ENCODE measurements around the gene GP1BA.

GP1BA gene

DNA sequence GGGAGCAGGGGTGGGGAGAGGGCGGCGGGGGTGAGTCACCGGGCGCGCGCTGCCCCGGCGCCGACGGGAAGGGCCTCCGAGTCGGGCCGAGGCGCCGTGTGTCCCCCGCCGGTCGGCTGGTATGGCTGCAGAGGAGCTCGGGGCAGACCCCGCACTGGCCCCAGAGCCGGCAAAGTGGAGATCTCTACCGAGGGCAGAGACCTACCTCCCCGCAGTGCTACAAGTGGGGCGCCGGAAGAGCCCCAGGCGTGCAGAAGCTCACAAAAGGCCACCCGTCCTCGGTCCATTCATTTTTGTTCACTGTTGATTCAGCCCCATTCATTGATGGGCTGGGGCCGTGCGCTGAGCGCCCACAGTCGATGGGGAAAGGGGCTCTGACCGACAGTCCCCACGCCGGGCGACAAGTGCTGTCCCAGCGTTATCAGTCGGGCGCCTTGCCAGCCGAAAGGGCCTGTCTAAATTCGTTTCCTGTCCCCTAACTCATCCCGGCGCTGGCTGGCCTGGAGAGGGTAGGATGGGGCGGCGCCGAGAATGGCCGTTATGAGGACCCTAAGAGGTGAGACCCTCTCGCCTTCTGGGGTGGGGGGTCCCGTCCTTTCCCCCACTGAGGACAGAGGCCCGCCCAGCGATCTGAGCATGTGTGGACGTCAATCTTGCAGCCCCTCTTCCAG is 18.1 kb downstream of the GP1BA start:
- Histone ChIP-seq H3K36me3 (ENCODE audit: insufficient read depth, low read length) (peaks cover 29% of the 10 kb centered on the region), H3K27me3 (ENCODE audit: insufficient read depth, low read length) (no peaks in the 10 kb centered on the region), H3K9me2 (ENCODE audit: low read depth, low read length) (no peaks in the 10 kb centered on the region), H4K20me1 (ENCODE audit: insufficient read depth, low read length) (no peaks in the 10 kb centered on the region), H2AFZ (ENCODE audit: low read length) (no peak overlapping the region), H3F3A (ENCODE audit: insufficient read depth, low read length) (0 out of 2 replicates have a peak, but pooled peaks cover 3% of the 10 kb centered on the region), H3K4me1 (ENCODE audit: insufficient read depth, low read length, severe bottlenecking) (peaks cover 36% of the 10 kb centered on the region), H3K79me2 (ENCODE audit: insufficient read depth, low read length) (peaks cover 9% of the 10 kb centered on the region), H3K4me3 (ENCODE audit: low read depth, low read length, poor library complexity, severe bottlenecking) (peak overlapping the region; percentile 84), H3K27ac (ENCODE audit: low read depth, low read length, poor library complexity, severe bottlenecking) (peak overlapping the region; percentile 100), H3K9ac (ENCODE audit: low read length) (peak overlapping the region; percentile 92), H3K4me2 (ENCODE audit: low read length) (peak overlapping the region; percentile 94), H3K9me3 (ENCODE audit: low read length) (no peaks in the 10 kb centered on the region)
- TF ChIP-seq EZH2 (IDR thresholded peaks at IDR 0.05; ENCODE audit: borderline replicate concordance, low read length) = no peak
- TF ChIP-seq, protein P1, sequence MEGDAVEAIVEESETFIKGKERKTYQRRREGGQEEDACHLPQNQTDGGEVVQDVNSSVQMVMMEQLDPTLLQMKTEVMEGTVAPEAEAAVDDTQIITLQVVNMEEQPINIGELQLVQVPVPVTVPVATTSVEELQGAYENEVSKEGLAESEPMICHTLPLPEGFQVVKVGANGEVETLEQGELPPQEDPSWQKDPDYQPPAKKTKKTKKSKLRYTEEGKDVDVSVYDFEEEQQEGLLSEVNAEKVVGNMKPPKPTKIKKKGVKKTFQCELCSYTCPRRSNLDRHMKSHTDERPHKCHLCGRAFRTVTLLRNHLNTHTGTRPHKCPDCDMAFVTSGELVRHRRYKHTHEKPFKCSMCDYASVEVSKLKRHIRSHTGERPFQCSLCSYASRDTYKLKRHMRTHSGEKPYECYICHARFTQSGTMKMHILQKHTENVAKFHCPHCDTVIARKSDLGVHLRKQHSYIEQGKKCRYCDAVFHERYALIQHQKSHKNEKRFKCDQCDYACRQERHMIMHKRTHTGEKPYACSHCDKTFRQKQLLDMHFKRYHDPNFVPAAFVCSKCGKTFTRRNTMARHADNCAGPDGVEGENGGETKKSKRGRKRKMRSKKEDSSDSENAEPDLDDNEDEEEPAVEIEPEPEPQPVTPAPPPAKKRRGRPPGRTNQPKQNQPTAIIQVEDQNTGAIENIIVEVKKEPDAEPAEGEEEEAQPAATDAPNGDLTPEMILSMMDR (IDR thresholded peaks at IDR 0.05; ENCODE audit: low read length) = no peak

DNA sequence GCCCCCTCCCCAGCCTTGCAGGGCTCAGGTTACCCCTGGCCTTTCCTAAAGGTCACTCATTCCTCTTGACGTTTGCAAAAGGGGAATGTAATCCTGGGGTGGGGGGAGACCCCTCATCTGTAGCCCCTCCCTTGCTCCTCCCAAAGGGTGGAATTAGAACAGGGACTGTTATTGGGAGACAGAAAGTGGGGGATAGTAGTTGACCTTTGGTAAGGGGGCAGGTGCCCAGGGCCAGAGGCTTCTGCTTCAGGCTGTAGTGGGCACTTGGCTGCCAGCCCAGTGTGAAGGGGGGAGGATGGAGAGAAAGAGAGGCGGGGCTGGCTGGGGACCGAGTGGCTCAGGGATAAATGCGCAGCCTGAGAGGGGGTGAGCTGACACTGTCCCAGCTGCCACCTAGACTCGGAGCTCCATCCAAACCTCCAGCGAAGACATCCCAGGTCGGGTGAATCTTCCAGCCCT is 18.7 kb downstream of the GP1BA start, which contains the start of gene ENO3:
TSS of gene ENO3 (plus strand) at position 374 of the 459 bp plus-strand sequence. CDS start 711 bp downstream, outside the sequence.
- no peak for TF ChIP-seq EZH2 (IDR thresholded peaks at IDR 0.05; ENCODE audit: borderline replicate concordance, low read length)
- TF ChIP-seq, protein P1 (IDR thresholded peaks at IDR 0.05; ENCODE audit: low read length) = no peak
- Histone ChIP-seq H3K9ac (ENCODE audit: low read length) (peak within 1 kb of the TSS; percentile 92), H3F3A (ENCODE audit: insufficient read depth, low read length) (0 out of 2 replicates have a peak, but pooled peaks cover 3% of the 10 kb centered on the region), H3K27me3 (ENCODE audit: insufficient read depth, low read length) (no peaks in the 10 kb centered on the region), H3K27ac (ENCODE audit: low read depth, low read length, poor library complexity, severe bottlenecking) (peak within 1 kb of the TSS; percentile 100), H2AFZ (ENCODE audit: low read length) (no peak within 1 kb of the TSS), H3K4me3 (ENCODE audit: low read depth, low read length, poor library complexity, severe bottlenecking) (peak within 1 kb of the TSS; percentile 84), H3K9me3 (ENCODE audit: low read length) (no peaks in the 10 kb centered on the region), H3K9me2 (ENCODE audit: low read depth, low read length) (no peaks in the 10 kb centered on the region), H3K79me2 (ENCODE audit: insufficient read depth, low read length) (peaks cover 9% of the 10 kb centered on the region), H3K36me3 (ENCODE audit: insufficient read depth, low read length) (peaks cover 23% of the 10 kb centered on the region), H3K4me1 (ENCODE audit: insufficient read depth, low read length, severe bottlenecking) (peaks cover 31% of the 10 kb centered on the region), H3K4me2 (ENCODE audit: low read length) (peak within 1 kb of the TSS; percentile 94), H4K20me1 (ENCODE audit: insufficient read depth, low read length) (no peaks in the 10 kb centered on the region)

DNA sequence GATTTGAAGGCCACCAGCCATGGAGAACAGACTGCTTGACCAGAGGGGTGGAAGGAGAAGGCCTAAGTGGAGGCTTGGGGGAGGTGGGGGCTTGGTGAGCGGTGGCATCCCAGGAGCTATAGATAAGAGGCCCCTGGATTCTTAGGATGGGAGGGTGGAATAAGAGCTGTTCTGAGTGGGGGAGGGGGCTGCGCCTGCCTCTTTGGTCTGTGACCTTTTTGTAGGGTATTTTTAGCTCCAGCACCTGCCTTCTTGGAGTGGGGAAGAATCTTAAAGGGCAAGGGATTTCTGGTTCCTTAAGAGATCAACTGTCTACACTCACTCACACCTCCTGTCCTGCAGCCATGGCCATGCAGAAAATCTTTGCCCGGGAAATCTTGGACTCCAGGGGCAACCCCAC is 19.4 kb downstream of the GP1BA start:
- H3K79me2 ChIP-seq (ENCODE audit: insufficient read depth, low read length) = peaks cover 9% of the 10 kb centered on the region
- no peaks in the 10 kb centered on the region for H3K9me2 ChIP-seq (ENCODE audit: low read depth, low read length)
- H4K20me1 ChIP-seq (ENCODE audit: insufficient read depth, low read length) = no peaks in the 10 kb centered on the region
- H3K4me1 ChIP-seq (ENCODE audit: insufficient read depth, low read length, severe bottlenecking) = peaks cover 23% of the 10 kb centered on the region
- no peak overlapping the region for H3K27ac ChIP-seq (ENCODE audit: low read depth, low read length, poor library complexity, severe bottlenecking)
- no peaks in the 10 kb centered on the region for H3F3A ChIP-seq (ENCODE audit: insufficient read depth, low read length)
- no peak overlapping the region for H3K4me2 ChIP-seq (ENCODE audit: low read length)
- no peaks in the 10 kb centered on the region for H3K27me3 ChIP-seq (ENCODE audit: insufficient read depth, low read length)
- no peaks in the 10 kb centered on the region for H3K9me3 ChIP-seq (ENCODE audit: low read length)
- TF ChIP-seq, protein P1 (IDR thresholded peaks at IDR 0.05; ENCODE audit: low read length) = no peak
- no peak for TF ChIP-seq EZH2 (IDR thresholded peaks at IDR 0.05; ENCODE audit: borderline replicate concordance, low read length)
- H3K9ac ChIP-seq (ENCODE audit: low read length) = no peak overlapping the region
- H3K4me3 ChIP-seq (ENCODE audit: low read depth, low read length, poor library complexity, severe bottlenecking) = no peak overlapping the region
- peaks cover 16% of the 10 kb centered on the region for H3K36me3 ChIP-seq (ENCODE audit: insufficient read depth, low read length)
- H2AFZ ChIP-seq (ENCODE audit: low read length) = no peak overlapping the region

Measured in OCI-LY1 (cell line).